Measurements from ENCODE around the gene FRMD3.
"Not testable (repeated sequence)": the region's sequence is repeated elsewhere in the genome, so short reads cannot be mapped to it uniquely, and the experiment has no call there.

FRMD3 gene

GRCh38 chr9:83388346-83388745 lies 149.9 kb downstream of the FRMD3 start:
- DNase-seq (ENCODE audit: low read depth): no peak

- no peak for DNase-seq (ENCODE audit: low read depth)
Measured at GRCh38 chr9:83387401-83388185, 150.6 kb downstream of the FRMD3 start.

- peak; percentile 9 for DNase-seq (ENCODE audit: low read depth)
Measured at GRCh38 chr9:83385317-83385716, 152.9 kb downstream of the FRMD3 start.

- no peak for DNase-seq (ENCODE audit: low read depth)
Measured at GRCh38 chr9:83384214-83384613, 154.0 kb downstream of the FRMD3 start.

- DNase-seq (ENCODE audit: low read depth): no peak
Measured at GRCh38 chr9:83383034-83383433, 155.2 kb downstream of the FRMD3 start.

GRCh38 chr9:83382421-83382820 lies 155.8 kb downstream of the FRMD3 start:
- no peak for DNase-seq (ENCODE audit: low read depth)

GRCh38 chr9:83379045-83379444 lies 159.2 kb downstream of the FRMD3 start:
- no peak for DNase-seq (ENCODE audit: low read depth)

- peak; percentile 11 for DNase-seq (ENCODE audit: low read depth)
Measured at GRCh38 chr9:83372957-83373356, 165.2 kb downstream of the FRMD3 start.

- no peak for DNase-seq (ENCODE audit: low read depth)
Measured at GRCh38 chr9:83367326-83367725, 170.9 kb downstream of the FRMD3 start.

GRCh38 chr9:83362341-83362995 lies 175.7 kb downstream of the FRMD3 start:
- DNase-seq (ENCODE audit: low read depth): no peak

GRCh38 chr9:83359039-83359438 lies 179.2 kb downstream of the FRMD3 start:
- DNase-seq (ENCODE audit: low read depth): no peak

- not testable (repeated sequence) for DNase-seq (ENCODE audit: low read depth)
Measured at GRCh38 chr9:83358493-83358892, 179.7 kb downstream of the FRMD3 start.

GRCh38 chr9:83355729-83356151 lies 182.5 kb downstream of the FRMD3 start:
- DNase-seq (ENCODE audit: low read depth): no peak

- DNase-seq (ENCODE audit: low read depth): no peak
Measured at GRCh38 chr9:83355024-83355444, 183.2 kb downstream of the FRMD3 start.

- no peak for DNase-seq (ENCODE audit: low read depth)
Measured at GRCh38 chr9:83349031-83349430, 189.2 kb downstream of the FRMD3 start.

- no peak for DNase-seq (ENCODE audit: low read depth)
Measured at GRCh38 chr9:83346655-83347420, 191.4 kb downstream of the FRMD3 start.

GRCh38 chr9:83343366-83343999 lies 194.7 kb downstream of the FRMD3 start:
- DNase-seq (ENCODE audit: low read depth): no peak

GRCh38 chr9:83342731-83343130 lies 195.5 kb downstream of the FRMD3 start:
- DNase-seq (ENCODE audit: low read depth): no peak

GRCh38 chr9:83342006-83342405 lies 196.2 kb downstream of the FRMD3 start:
- no peak for DNase-seq (ENCODE audit: low read depth)

- DNase-seq (ENCODE audit: low read depth): no peak
Measured at GRCh38 chr9:83340451-83340850, 197.8 kb downstream of the FRMD3 start.

- DNase-seq (ENCODE audit: low read depth): no peak
Measured at GRCh38 chr9:83339435-83339834, 198.8 kb downstream of the FRMD3 start.

GRCh38 chr9:83336706-83337105 lies 201.5 kb downstream of the FRMD3 start:
- DNase-seq (ENCODE audit: low read depth): no peak

Measured in GM04503 (cell line).